Measurements from ENCODE around the gene VSTM2L.

Gene VSTM2L

GRCh38 chr20:37927410-37928095, 24.6 kb downstream of the VSTM2L start:
- Histone ChIP-seq H3K4me2 (ENCODE audit: low read length) (no peak overlapping the region), H3K9ac (ENCODE audit: low read length) (no peak overlapping the region), H3K36me3 (replicated peaks; ENCODE audit: low read depth, low read length) (no peaks in the 10 kb centered on the region), H3K27me3 (ENCODE audit: low read depth, low read length) (no peaks in the 10 kb centered on the region), H3K79me2 (ENCODE audit: low read length) (0 out of 2 replicates have a peak, but pooled peaks cover 6% of the 10 kb centered on the region), H3K4me3 (ENCODE audit: low read length) (no peak overlapping the region), H3K9me3 (ENCODE audit: insufficient read depth, low read length) (no peaks in the 10 kb centered on the region), H2AFZ (ENCODE audit: low read depth, low read length) (no peak overlapping the region), H3K27ac (ENCODE audit: low read length) (no peak overlapping the region), H4K20me1 (ENCODE audit: insufficient read depth, low read length) (no peaks in the 10 kb centered on the region), H3K4me1 (ENCODE audit: low read length) (peaks cover 33% of the 10 kb centered on the region)
- TF ChIP-seq EZH2phosphoT487 (IDR thresholded peaks at IDR 0.05; ENCODE audit: low read depth) (no peak), CTCF (IDR thresholded peaks at IDR 0.05; ENCODE audit: low read depth, low read length) (no peak)

DNA sequence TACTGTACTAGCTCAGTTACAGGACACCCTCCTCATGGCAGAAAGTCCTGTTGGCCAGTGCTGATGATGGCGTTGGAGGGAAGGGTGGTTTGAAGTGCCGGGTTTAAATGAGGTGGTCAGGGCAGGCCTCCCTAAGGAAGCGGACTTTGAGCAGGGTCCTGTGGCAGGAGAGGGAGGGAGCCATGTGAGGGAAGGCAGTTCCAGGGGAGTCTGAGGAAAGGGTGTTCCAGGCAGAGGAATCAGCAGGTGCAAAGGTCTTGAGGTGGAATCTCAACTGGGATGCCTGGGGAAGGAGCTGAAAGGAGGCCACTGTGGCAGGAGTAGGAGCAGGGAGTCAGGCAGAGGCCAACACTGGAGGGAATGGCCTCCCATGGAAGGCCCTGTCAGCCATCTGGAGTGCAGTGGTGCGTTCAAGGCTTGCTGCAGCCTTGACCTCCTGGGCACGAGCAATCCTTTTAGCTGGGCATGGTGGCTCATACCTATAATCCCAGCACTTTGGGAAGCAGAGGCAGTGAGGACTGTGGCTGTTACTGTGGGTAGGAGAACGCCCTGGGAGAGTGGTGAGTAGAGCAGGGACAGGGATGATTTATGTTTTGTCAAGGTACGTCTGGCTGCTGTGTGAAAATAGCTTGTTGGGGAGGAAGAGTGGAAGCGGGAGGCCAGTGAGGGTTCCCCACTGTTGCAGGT, 26.2 kb downstream of the VSTM2L start:
- H3K4me3 ChIP-seq (ENCODE audit: low read length) = no peak overlapping the region
- H3K4me1 ChIP-seq (ENCODE audit: low read length) = peaks cover 17% of the 10 kb centered on the region
- H4K20me1 ChIP-seq (ENCODE audit: insufficient read depth, low read length) = no peaks in the 10 kb centered on the region
- H2AFZ ChIP-seq (ENCODE audit: low read depth, low read length) = no peak overlapping the region
- no peak overlapping the region for H3K27ac ChIP-seq (ENCODE audit: low read length)
- no peaks in the 10 kb centered on the region for H3K27me3 ChIP-seq (ENCODE audit: low read depth, low read length)
- H3K36me3 ChIP-seq (replicated peaks; ENCODE audit: low read depth, low read length) = no peaks in the 10 kb centered on the region
- H3K4me2 ChIP-seq (ENCODE audit: low read length) = no peak overlapping the region
- H3K9me3 ChIP-seq (ENCODE audit: insufficient read depth, low read length) = no peaks in the 10 kb centered on the region
- no peaks in the 10 kb centered on the region for H3K79me2 ChIP-seq (ENCODE audit: low read length)
- TF ChIP-seq EZH2phosphoT487 (IDR thresholded peaks at IDR 0.05; ENCODE audit: low read depth) = no peak
- no peak for TF ChIP-seq CTCF (IDR thresholded peaks at IDR 0.05; ENCODE audit: low read depth, low read length)
- H3K9ac ChIP-seq (ENCODE audit: low read length) = no peak overlapping the region

DNA sequence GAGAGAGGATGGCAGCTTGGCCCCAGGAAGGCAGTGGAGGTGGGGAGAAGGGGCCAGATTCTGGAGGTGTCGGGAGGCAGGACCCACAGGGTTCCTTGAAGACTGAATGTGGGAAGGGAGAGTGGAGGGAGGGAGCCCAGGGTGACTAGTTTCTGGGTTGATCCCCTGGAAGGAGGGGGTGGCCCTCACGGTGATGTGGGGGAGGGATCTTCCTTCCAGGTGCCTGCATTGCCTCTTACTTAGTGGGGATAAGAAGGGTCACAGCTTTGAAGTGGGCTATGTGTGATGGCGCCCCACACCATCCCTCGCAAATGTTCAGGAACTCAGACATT, 26.7 kb downstream of the VSTM2L start:
- no peaks in the 10 kb centered on the region for H3K9me3 ChIP-seq (ENCODE audit: insufficient read depth, low read length)
- no peak overlapping the region for H3K27ac ChIP-seq (ENCODE audit: low read length)
- H3K4me1 ChIP-seq (ENCODE audit: low read length) = peaks cover 15% of the 10 kb centered on the region
- TF ChIP-seq CTCF (IDR thresholded peaks at IDR 0.05; ENCODE audit: low read depth, low read length) (no peak), EZH2phosphoT487 (IDR thresholded peaks at IDR 0.05; ENCODE audit: low read depth) (no peak)
- H3K36me3 ChIP-seq (replicated peaks; ENCODE audit: low read depth, low read length) = no peaks in the 10 kb centered on the region
- no peaks in the 10 kb centered on the region for H3K79me2 ChIP-seq (ENCODE audit: low read length)
- no peaks in the 10 kb centered on the region for H3K27me3 ChIP-seq (ENCODE audit: low read depth, low read length)
- H3K4me2 ChIP-seq (ENCODE audit: low read length) = no peak overlapping the region
- no peak overlapping the region for H3K9ac ChIP-seq (ENCODE audit: low read length)
- no peaks in the 10 kb centered on the region for H4K20me1 ChIP-seq (ENCODE audit: insufficient read depth, low read length)
- no peak overlapping the region for H2AFZ ChIP-seq (ENCODE audit: low read depth, low read length)
- no peak overlapping the region for H3K4me3 ChIP-seq (ENCODE audit: low read length)

GRCh38 chr20:37931153-37931922, 28.4 kb downstream of the VSTM2L start:
- no peak overlapping the region for H3K4me3 ChIP-seq (ENCODE audit: low read length)
- H3K36me3 ChIP-seq (replicated peaks; ENCODE audit: low read depth, low read length) = no peaks in the 10 kb centered on the region
- H3K4me2 ChIP-seq (ENCODE audit: low read length) = no peak overlapping the region
- no peak overlapping the region for H2AFZ ChIP-seq (ENCODE audit: low read depth, low read length)
- no peaks in the 10 kb centered on the region for H4K20me1 ChIP-seq (ENCODE audit: insufficient read depth, low read length)
- no peaks in the 10 kb centered on the region for H3K27me3 ChIP-seq (ENCODE audit: low read depth, low read length)
- no peak overlapping the region for H3K27ac ChIP-seq (ENCODE audit: low read length)
- peaks cover 6% of the 10 kb centered on the region; the same call in 1 of the 2 replicates for H3K4me1 ChIP-seq (ENCODE audit: low read length)
- no peak overlapping the region for H3K9ac ChIP-seq (ENCODE audit: low read length)
- TF ChIP-seq CTCF (IDR thresholded peaks at IDR 0.05; ENCODE audit: low read depth, low read length) (no peak), EZH2phosphoT487 (IDR thresholded peaks at IDR 0.05; ENCODE audit: low read depth) (no peak)
- H3K9me3 ChIP-seq (ENCODE audit: insufficient read depth, low read length) = no peaks in the 10 kb centered on the region
- no peaks in the 10 kb centered on the region for H3K79me2 ChIP-seq (ENCODE audit: low read length)

Data from OCI-LY3 (cell line).